ENCODE results near the gene USP11. TPM values are rescaled to one million over a fixed set of nuclear protein-coding genes. Genes with fewer than 3 reads are reported as not detected.

USP11 gene
- total RNA-seq, 1 donor from 2014 or later: 72.5 TPM

DNA sequence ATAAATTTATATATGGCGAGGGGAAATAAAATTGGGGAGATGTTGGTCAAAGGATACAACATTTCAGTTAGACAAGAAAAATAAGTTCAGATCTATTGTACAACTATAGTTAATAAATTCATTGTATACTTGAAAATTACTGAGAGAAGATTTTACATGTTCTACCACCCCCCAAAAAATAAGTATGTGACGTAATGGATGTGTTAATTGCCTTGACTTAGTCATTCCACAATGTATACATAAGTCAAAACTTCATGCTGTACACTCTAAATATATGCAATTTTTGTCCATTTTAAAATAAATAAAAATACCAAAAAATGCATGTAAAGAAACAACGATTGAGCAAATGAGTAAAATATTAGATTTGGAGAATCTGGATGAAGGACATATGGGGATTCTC lies 1.8 kb downstream of the USP11 start:
- H3K27me3 Mint-ChIP-seq (ENCODE audit: unreplicated experiment): peaks cover 5% of the 10 kb centered on the region
- H3K4me3 Mint-ChIP-seq (ENCODE audit: unreplicated experiment): peak overlapping the region; percentile 98
- H3K36me3 Mint-ChIP-seq (ENCODE audit: low read depth, unreplicated experiment): peaks cover 6% of the 10 kb centered on the region
- H3K9me3 Mint-ChIP-seq (ENCODE audit: unreplicated experiment): no peaks in the 10 kb centered on the region
- TF ChIP-seq, protein P1, sequence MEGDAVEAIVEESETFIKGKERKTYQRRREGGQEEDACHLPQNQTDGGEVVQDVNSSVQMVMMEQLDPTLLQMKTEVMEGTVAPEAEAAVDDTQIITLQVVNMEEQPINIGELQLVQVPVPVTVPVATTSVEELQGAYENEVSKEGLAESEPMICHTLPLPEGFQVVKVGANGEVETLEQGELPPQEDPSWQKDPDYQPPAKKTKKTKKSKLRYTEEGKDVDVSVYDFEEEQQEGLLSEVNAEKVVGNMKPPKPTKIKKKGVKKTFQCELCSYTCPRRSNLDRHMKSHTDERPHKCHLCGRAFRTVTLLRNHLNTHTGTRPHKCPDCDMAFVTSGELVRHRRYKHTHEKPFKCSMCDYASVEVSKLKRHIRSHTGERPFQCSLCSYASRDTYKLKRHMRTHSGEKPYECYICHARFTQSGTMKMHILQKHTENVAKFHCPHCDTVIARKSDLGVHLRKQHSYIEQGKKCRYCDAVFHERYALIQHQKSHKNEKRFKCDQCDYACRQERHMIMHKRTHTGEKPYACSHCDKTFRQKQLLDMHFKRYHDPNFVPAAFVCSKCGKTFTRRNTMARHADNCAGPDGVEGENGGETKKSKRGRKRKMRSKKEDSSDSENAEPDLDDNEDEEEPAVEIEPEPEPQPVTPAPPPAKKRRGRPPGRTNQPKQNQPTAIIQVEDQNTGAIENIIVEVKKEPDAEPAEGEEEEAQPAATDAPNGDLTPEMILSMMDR (IDR thresholded peaks at IDR 0.05; ENCODE audit: unreplicated experiment): no peak
- DNase-seq (ENCODE audit: low spot score): no peak
- peaks cover 5% of the 10 kb centered on the region for H3K4me1 Mint-ChIP-seq (ENCODE audit: unreplicated experiment)
- H3K27ac Mint-ChIP-seq (ENCODE audit: unreplicated experiment): peak overlapping the region; percentile 100

DNA sequence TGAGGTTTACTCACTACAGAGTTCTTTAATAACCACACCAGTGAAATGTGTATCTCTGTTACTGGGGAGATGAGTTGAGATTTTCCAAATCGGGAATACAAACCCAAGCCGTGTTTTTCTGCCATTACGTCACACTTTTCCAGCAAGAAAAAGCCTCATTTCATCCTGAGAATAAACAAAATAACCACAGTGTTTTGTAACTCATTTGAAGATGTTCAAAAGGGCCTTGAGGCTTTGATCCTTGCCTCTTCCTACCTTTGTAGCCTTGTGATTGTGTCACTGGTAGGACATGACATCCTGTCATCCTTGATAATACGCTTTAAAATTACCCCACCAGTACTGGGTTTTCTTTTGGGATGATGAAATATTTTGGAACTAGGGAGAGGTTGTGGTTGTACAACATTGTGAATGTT lies 2.9 kb downstream of the USP11 start:
- H3K9me3 Mint-ChIP-seq (ENCODE audit: unreplicated experiment): no peaks in the 10 kb centered on the region
- H3K27me3 Mint-ChIP-seq (ENCODE audit: unreplicated experiment): peaks cover 5% of the 10 kb centered on the region
- H3K27ac Mint-ChIP-seq (ENCODE audit: unreplicated experiment): no peak overlapping the region
- TF ChIP-seq, protein P1 (IDR thresholded peaks at IDR 0.05; ENCODE audit: unreplicated experiment): no peak
- H3K36me3 Mint-ChIP-seq (ENCODE audit: low read depth, unreplicated experiment): no peaks in the 10 kb centered on the region
- no peak overlapping the region for H3K4me3 Mint-ChIP-seq (ENCODE audit: unreplicated experiment)
- DNase-seq (ENCODE audit: low spot score): no peak
- peaks cover 5% of the 10 kb centered on the region for H3K4me1 Mint-ChIP-seq (ENCODE audit: unreplicated experiment)

DNA sequence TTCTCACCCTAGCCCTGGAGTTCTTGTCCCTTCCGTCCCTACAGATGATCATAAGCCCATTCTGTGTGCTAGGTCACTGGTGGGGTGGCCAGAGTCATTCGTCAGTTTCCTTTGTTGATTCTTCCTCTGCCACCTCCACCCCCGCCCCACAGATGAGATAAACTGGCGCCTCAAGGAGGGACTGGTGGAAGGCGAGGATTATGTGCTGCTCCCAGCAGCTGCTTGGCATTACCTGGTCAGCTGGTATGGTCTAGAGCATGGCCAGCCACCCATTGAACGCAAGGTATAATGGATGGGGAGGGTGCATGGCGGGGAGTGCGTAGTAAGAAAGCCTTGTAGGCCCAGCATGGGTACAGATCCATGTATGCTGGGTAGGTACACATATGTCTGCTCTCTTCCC lies 6.4 kb downstream of the USP11 start:
- Mint-ChIP-seq H3K27me3 (ENCODE audit: unreplicated experiment) (peaks cover 2% of the 10 kb centered on the region), H3K27ac (ENCODE audit: unreplicated experiment) (no peak overlapping the region), H3K9me3 (ENCODE audit: unreplicated experiment) (no peaks in the 10 kb centered on the region), H3K4me1 (ENCODE audit: unreplicated experiment) (peaks cover 5% of the 10 kb centered on the region), H3K4me3 (ENCODE audit: unreplicated experiment) (no peak overlapping the region), H3K36me3 (ENCODE audit: low read depth, unreplicated experiment) (peaks cover 14% of the 10 kb centered on the region)
- no peak for DNase-seq (ENCODE audit: low spot score)
- TF ChIP-seq, protein P1 (IDR thresholded peaks at IDR 0.05; ENCODE audit: unreplicated experiment): no peak

DNA sequence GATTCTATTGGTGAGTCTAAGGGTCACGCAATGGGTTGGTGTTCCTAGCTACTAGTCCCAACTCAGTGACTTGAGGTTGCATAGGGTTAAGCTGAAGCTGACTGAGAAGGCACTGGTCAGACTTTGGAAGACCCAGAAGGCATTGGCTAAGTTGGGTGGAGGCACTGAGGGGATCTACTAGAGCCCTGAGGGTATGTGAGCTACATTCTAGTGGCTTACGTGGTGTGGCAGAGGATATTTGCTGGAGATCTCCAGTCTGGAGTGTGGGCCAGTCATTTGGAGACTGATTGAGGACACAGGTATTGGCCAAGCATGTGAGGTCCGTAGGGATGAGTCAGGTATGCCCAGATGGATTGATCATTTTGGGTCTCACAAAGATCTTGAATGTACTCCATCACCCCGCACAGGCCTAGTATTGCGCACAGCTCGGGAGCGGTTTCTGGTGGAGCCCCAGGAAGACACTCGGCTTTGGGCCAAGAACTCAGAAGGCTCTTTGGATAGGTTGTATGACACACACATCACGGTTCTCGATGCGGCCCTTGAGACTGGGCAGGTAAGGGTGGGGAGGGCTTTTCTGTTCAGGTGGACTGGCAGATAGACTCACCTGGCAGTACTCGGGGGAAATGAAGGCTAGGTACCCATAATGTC lies 7.2 kb downstream of the USP11 start:
- Mint-ChIP-seq H3K9me3 (ENCODE audit: unreplicated experiment) (no peaks in the 10 kb centered on the region), H3K36me3 (ENCODE audit: low read depth, unreplicated experiment) (peaks cover 15% of the 10 kb centered on the region), H3K4me1 (ENCODE audit: unreplicated experiment) (peaks cover 5% of the 10 kb centered on the region), H3K27me3 (ENCODE audit: unreplicated experiment) (peaks cover 2% of the 10 kb centered on the region), H3K4me3 (ENCODE audit: unreplicated experiment) (no peak overlapping the region), H3K27ac (ENCODE audit: unreplicated experiment) (no peak overlapping the region)
- TF ChIP-seq, protein P1 (IDR thresholded peaks at IDR 0.05; ENCODE audit: unreplicated experiment): no peak
- DNase-seq (ENCODE audit: low spot score): no peak

DNA sequence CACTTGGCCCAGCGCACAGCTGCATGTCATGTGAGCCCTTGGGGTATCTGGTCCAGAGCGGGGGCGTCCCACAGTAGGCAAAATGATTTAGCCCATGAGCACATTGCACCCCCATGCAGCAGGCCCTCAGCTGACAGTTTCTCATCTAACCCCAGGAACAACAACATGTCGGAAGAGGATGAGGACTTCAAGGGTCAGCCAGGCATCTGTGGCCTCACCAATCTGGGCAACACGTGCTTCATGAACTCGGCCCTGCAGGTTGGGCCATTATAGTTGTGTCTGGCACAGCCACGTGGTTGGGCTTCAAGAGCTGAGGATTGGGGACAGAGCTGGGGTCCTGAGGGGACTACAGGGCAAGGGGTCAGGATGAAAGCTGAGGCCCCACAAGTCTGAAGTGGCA lies 7.8 kb downstream of the USP11 start:
- peaks cover 15% of the 10 kb centered on the region for H3K36me3 Mint-ChIP-seq (ENCODE audit: low read depth, unreplicated experiment)
- no peaks in the 10 kb centered on the region for H3K9me3 Mint-ChIP-seq (ENCODE audit: unreplicated experiment)
- TF ChIP-seq, protein P1 (IDR thresholded peaks at IDR 0.05; ENCODE audit: unreplicated experiment): no peak
- peaks cover under 1% of the 10 kb centered on the region for H3K4me1 Mint-ChIP-seq (ENCODE audit: unreplicated experiment)
- H3K27ac Mint-ChIP-seq (ENCODE audit: unreplicated experiment): no peak overlapping the region
- no peak overlapping the region for H3K4me3 Mint-ChIP-seq (ENCODE audit: unreplicated experiment)
- no peak for DNase-seq (ENCODE audit: low spot score)
- H3K27me3 Mint-ChIP-seq (ENCODE audit: unreplicated experiment): peaks cover 2% of the 10 kb centered on the region
